ENCODE measurements around the gene SMARCA2. TPM values are rescaled to one million over a fixed set of nuclear protein-coding genes. Genes with fewer than 3 reads are reported as not detected.

Gene SMARCA2
- total and polyA plus RNA-seq, 3 donors from 2014 or later = 176 to 251 (median 241) TPM

DNA sequence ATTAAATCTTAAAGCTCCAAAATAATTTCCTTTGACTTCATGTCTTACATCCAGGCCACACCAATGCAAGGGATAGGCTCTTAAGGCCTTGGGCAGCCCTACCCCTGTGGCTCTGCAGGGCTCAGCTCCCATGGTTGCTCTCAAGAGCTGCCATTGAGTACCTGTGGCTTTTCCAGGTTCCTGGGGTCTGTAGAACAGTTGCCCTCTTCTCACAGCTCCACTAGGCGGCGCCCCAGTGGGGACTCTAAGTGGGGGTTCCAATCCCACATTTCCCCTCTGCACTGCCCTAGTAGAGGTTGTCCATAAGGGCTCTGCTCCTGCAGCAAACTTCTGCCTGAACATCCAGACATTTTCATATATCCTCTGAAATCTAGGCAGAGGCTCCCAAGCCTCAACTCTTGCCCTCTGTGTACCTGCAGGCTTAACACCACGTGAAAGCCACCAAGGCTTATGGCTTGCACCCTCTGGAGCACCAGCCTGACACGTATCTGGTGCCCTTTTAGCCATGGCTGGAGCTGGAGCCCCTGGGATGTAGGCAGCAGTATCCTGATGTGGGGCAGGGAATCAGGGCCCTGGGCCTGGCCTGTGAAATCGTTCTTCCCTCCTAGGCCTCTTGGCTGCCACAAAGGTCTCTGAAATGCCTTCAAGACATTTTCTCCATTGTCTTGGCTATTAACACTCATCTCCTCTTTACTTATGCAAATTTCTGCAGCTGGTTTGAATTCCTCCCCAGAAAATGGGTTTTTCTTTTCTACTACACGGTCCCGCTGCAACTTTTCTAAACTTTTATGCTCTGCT, 185.1 kb downstream of the SMARCA2 start:
- H3K36me3 ChIP-seq (ENCODE audit: low read depth, missing control alignments) = no peaks in the 10 kb centered on the region
- no peaks in the 10 kb centered on the region for H3K27me3 ChIP-seq
- H3K4me1 ChIP-seq = no peaks in the 10 kb centered on the region
- TF ChIP-seq CTCF (IDR thresholded peaks at IDR 0.05) (no peak), POLR2A (IDR thresholded peaks at IDR 0.05) (no peak)
- no peak for DNase-seq
- no peak overlapping the region for H3K27ac ChIP-seq
- H3K4me3 ChIP-seq = no peak overlapping the region
- WGBS, 2 donors = 85 to 88% methylated on average over 3 to 7 of the region's 7 CpGs
- no peaks in the 10 kb centered on the region for H3K9me3 ChIP-seq
- intact Hi-C loops (cut with DNase I; ENCODE audit: low total_unique reads) = no loop called here

DNA sequence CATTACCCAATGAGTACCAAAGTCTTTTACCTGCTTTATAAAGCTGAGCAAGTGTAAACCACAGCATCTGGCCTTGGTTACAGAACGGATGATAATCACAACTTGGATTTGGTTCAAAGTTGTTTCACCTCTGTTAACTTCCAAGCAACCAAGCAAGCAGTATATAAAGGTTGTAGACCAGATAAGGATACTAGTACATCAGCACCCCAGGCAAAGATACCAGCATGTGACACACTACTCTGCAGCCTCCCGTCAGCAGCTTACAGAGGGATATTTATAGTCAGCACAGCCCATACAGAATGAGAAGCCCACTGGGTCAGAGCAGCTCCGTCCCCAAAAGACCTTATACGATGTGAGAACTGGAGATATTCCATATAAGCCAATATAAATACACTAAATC, 193.3 kb downstream of the SMARCA2 start:
- no peak for DNase-seq
- Histone ChIP-seq H3K36me3 (ENCODE audit: low read depth, missing control alignments) (no peaks in the 10 kb centered on the region), H3K27me3 (no peaks in the 10 kb centered on the region), H3K4me1 (no peaks in the 10 kb centered on the region), H3K27ac (no peak overlapping the region), H3K4me3 (no peak overlapping the region), H3K9me3 (no peaks in the 10 kb centered on the region)
- no peak for TF ChIP-seq CTCF (IDR thresholded peaks at IDR 0.05)
- no peak for TF ChIP-seq POLR2A (IDR thresholded peaks at IDR 0.05)
- 72 to 76% methylated on average over 4 of the region's 4 CpGs for WGBS, 2 donors
- intact Hi-C loops (cut with DNase I; ENCODE audit: low total_unique reads) = no loop called here

- no peaks in the 10 kb centered on the region for H3K36me3 ChIP-seq (ENCODE audit: low read depth, missing control alignments)
- H3K9me3 ChIP-seq = no peaks in the 10 kb centered on the region
- TF ChIP-seq POLR2A (IDR thresholded peaks at IDR 0.05) (no peak), CTCF (IDR thresholded peaks at IDR 0.05) (no peak)
- DNase-seq = no peak
- intact Hi-C loops (cut with DNase I; ENCODE audit: low total_unique reads) = no loop called here
- H3K27ac ChIP-seq = no peak overlapping the region
- no peaks in the 10 kb centered on the region for H3K27me3 ChIP-seq
- no peak overlapping the region for H3K4me3 ChIP-seq
- H3K4me1 ChIP-seq = no peaks in the 10 kb centered on the region
These were observed 193.8 kb downstream of the SMARCA2 start for GRCh38 chr9:2208991-2209390.

DNA sequence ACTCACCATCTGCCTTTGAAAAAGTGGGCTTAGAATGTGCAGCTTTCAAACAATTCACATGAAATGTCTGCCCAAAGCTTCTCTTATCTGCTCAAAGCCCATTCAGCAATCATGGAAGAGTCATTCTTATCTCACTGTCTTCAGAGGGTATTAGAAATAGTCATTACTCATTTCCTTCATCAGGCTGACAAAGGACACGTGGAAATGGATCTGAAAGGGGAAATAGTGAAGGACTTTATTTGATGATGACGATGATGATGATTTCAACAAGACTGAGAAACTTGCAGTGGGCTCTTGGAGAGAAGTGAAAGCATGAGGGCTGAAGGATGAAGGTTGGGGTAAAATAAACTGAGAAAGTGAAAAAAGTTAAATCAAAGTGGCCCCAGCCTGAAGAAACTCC, 194.3 kb downstream of the SMARCA2 start:
- Histone ChIP-seq H3K4me1 (no peaks in the 10 kb centered on the region), H3K4me3 (no peak overlapping the region), H3K9me3 (no peaks in the 10 kb centered on the region), H3K27ac (no peak overlapping the region), H3K36me3 (ENCODE audit: low read depth, missing control alignments) (no peaks in the 10 kb centered on the region), H3K27me3 (no peaks in the 10 kb centered on the region)
- intact Hi-C loops (cut with DNase I; ENCODE audit: low total_unique reads) = no loop called here
- WGBS, 2 donors = 66 to 78% methylated on average over 2 of the region's 2 CpGs
- no peak for DNase-seq
- no peak for TF ChIP-seq POLR2A (IDR thresholded peaks at IDR 0.05)

- Histone ChIP-seq H3K27me3 (no peaks in the 10 kb centered on the region), H3K4me3 (no peak overlapping the region), H3K27ac (no peak overlapping the region), H3K4me1 (no peaks in the 10 kb centered on the region), H3K36me3 (ENCODE audit: low read depth, missing control alignments) (no peaks in the 10 kb centered on the region), H3K9me3 (no peaks in the 10 kb centered on the region)
- TF ChIP-seq CTCF (IDR thresholded peaks at IDR 0.05) (no peak), POLR2A (IDR thresholded peaks at IDR 0.05) (no peak)
- WGBS, 2 donors = 94 to 95% methylated on average over 2 of the region's 2 CpGs
- intact Hi-C loops (cut with DNase I; ENCODE audit: low total_unique reads) = no loop called here
- DNase-seq = no peak
These were observed 195.1 kb downstream of the SMARCA2 start for GRCh38 chr9:2210201-2210600.

Measured in testis (tissue), 3 donors.